Left ventricle myocardium inferior (tissue), 1 donor: ENCODE results near the gene SERGEF. TPM values are rescaled to one million over a fixed set of nuclear protein-coding genes. Genes with fewer than 3 reads are reported as not detected.
"Not testable (repeated sequence)": the region's sequence is repeated elsewhere in the genome, so short reads cannot be mapped to it uniquely, and the experiment has no call there.

ENCODE experiments used
- DNase-seq: peaks from one replicate; pipeline ENCODE4 v3.0.0-alpha.2; 2020
- H3K27ac ChIP-seq: fragments of 200-600 bp; replicated peaks from 2 replicates; pipeline ENCODE4 v1.8.0; 2021
- H3K27me3 ChIP-seq: fragments of 200-600 bp; 2 replicates; pipeline ENCODE4 v1.8.0; 2021; ENCODE audit warnings: low read depth
- H3K36me3 ChIP-seq: fragments of 200-600 bp; 2 replicates; pipeline ENCODE4 v1.8.0; 2021
- H3K4me1 ChIP-seq: fragments of 200-600 bp; 2 replicates; pipeline ENCODE4 v1.8.0; 2021
- H3K4me3 ChIP-seq: fragments of 200-600 bp; 2 replicates; pipeline ENCODE4 v1.8.0; 2021; ENCODE audit warnings: mild to moderate bottlenecking, moderate library complexity
- H3K9me3 ChIP-seq: fragments of 200-600 bp; replicated peaks from 2 replicates; pipeline ENCODE4 v1.8.0; 2021
- intact Hi-C: fragments of 100-400 bp; cut with micrococcal nuclease; formaldehyde crosslinking; loops from one replicate; pipeline ENCODE4 v1.11.0; 2022
- total RNA-seq: library from RNA; stranded (reverse); fragmentation: NEBNext Ultra II Directional; extraction: Animal tissue kit (Norgen Biotek cat#: 25700); gene quantifications from one replicate; pipeline ENCODE4 v1.2.1, GENCODE V29; 2021
- TF ChIP-seq, protein P1 (sequence below): fragments of 200-600 bp; IDR thresholded peaks from 2 replicates; pipeline ENCODE4 v1.8.0; 2021; ENCODE audit warnings: antibody characterized with exemption, mild to moderate bottlenecking, borderline replicate concordance
- donor health status: DM: no; HTN: yes; CAD: no; lungs with severe emphysema.

SERGEF gene
- total RNA-seq, 1 donor from 2014 or later, result 13.1 TPM

DNA sequence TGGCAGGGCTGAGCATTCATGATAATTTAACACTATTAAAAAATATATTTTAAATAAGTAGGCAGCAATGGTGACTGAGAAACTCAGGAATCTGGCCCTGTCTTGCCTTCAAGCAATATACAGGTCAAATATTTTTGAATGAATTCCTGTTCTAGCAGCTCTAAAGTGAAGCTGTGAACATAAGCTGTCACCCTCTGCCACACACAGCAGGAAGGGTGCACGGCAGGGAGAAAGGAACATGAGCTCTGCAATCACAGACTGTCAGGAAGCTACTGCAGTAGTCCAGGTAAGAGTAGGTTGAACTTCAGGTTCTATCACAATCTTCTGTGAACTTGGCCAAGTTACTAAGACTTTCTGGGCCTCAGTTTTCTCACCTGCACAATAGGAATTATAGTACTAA, 114.8 kb downstream of the SERGEF start:
- intact Hi-C loops, result no loop called here
- TF ChIP-seq, protein P1, sequence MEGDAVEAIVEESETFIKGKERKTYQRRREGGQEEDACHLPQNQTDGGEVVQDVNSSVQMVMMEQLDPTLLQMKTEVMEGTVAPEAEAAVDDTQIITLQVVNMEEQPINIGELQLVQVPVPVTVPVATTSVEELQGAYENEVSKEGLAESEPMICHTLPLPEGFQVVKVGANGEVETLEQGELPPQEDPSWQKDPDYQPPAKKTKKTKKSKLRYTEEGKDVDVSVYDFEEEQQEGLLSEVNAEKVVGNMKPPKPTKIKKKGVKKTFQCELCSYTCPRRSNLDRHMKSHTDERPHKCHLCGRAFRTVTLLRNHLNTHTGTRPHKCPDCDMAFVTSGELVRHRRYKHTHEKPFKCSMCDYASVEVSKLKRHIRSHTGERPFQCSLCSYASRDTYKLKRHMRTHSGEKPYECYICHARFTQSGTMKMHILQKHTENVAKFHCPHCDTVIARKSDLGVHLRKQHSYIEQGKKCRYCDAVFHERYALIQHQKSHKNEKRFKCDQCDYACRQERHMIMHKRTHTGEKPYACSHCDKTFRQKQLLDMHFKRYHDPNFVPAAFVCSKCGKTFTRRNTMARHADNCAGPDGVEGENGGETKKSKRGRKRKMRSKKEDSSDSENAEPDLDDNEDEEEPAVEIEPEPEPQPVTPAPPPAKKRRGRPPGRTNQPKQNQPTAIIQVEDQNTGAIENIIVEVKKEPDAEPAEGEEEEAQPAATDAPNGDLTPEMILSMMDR, result no peak
- H3K4me3 ChIP-seq, result no peak overlapping the region
- H3K4me1 ChIP-seq, result peaks cover 8% of the 10 kb centered on the region
- H3K27me3 ChIP-seq, result no peaks in the 10 kb centered on the region
- no peaks in the 10 kb centered on the region for H3K36me3 ChIP-seq
- DNase-seq, result no peak
- H3K27ac ChIP-seq, result no peak overlapping the region
- H3K9me3 ChIP-seq, result no peaks in the 10 kb centered on the region

DNA sequence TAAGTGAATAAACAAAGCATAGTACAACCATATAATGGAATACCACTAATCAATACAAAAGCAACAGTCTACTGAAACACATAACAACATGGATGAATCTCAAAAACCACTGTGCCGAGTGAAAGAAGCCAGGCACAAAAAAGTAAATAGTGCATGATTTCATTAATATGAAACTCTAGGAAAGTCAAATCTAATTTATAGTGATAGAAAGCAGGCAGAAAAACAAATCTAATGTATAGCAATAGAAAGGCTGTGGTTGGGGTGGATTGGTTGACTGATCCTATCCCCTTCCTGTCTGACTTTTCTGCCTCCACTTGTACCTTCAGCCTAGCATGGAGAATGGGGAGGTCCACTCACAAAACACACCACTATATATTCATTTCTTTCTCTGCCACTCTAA, 115.4 kb downstream of the SERGEF start:
- H3K36me3 ChIP-seq, result no peaks in the 10 kb centered on the region
- TF ChIP-seq, protein P1, result no peak
- no peak overlapping the region for H3K4me3 ChIP-seq
- intact Hi-C loops, result no loop called here
- H3K9me3 ChIP-seq, result no peaks in the 10 kb centered on the region
- peaks cover 8% of the 10 kb centered on the region for H3K4me1 ChIP-seq
- DNase-seq, result no peak
- H3K27me3 ChIP-seq, result no peaks in the 10 kb centered on the region
- H3K27ac ChIP-seq, result no peak overlapping the region

DNA sequence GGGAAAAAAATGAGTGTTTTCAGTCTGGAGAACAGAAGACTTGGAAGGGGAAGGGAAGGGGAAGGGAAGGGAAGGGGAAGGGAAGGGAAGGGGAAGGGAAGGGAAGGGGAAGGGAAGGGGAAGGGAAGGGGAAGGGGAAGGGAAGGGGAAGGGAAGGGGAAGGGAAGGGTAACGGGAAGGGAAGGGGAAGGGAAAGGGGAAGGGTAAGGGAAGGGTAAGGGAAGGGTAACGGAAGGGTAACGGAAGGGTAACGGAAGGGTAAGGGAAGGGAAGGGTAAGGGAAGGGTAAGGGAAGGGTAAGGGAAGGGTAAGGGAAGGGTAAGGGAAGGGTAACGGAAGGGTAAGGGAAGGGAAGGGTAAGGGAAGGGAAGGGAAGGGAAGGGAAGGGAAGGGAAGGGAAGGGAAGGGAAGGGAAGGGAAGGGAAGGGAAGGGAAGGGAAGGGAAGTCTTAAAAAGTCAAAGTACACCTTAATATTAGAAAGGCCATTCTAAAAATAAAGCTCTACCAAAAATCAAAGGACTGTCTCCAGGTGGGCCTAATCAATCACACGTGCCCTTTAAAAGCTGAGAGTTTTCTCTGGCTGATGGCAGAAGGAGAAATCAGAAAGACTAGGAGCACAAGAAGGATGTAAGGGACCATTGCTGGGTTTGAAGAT, 116.2 kb downstream of the SERGEF start:
- H3K27ac ChIP-seq, H3K9me3 ChIP-seq, H3K27me3 ChIP-seq, H3K4me3 ChIP-seq, intact Hi-C loops, H3K36me3 ChIP-seq, H3K4me1 ChIP-seq, DNase-seq: not testable (repeated sequence)

DNA sequence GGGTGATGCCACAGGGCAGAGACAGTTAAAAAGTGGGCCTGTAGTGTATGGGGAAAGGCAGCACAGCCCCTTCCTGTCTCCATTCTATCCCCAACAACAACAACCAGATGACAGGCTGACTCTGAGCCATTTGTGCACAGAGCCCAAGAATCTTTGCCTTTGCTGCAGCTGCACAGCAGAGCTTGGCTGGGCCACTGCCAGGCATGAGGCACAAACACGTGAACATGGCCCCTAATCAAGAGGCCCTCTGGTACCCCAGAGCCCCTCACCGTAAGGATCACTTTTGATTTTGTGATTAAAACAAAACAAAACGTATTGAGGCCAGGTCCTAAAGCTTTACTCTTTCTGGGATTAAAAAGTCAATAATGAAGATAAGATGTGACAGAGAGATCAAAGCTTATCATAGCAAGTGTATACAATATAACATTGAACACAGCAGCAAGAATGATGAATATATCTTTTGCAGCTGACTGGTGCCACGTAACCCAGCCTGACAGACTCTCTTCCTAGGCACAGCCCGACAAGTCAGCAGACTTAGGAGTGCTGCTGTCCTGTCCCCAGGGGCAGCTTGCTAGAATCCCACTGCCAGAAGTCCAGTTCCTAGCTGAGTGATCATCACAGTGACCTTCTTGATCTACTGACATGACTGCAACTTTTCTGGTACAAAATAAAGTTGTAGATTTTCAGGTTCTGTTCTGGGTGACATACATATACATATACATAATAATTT, 117.8 kb downstream of the SERGEF start:
- intact Hi-C loops, result no loop called here
- Histone ChIP-seq H3K27ac (no peak overlapping the region), H3K9me3 (no peaks in the 10 kb centered on the region), H3K36me3 (no peaks in the 10 kb centered on the region), H3K4me3 (no peak overlapping the region), H3K4me1 (peaks cover 8% of the 10 kb centered on the region), H3K27me3 (no peaks in the 10 kb centered on the region)
- peak; percentile 19 for DNase-seq
- TF ChIP-seq, protein P1, result no peak

DNA sequence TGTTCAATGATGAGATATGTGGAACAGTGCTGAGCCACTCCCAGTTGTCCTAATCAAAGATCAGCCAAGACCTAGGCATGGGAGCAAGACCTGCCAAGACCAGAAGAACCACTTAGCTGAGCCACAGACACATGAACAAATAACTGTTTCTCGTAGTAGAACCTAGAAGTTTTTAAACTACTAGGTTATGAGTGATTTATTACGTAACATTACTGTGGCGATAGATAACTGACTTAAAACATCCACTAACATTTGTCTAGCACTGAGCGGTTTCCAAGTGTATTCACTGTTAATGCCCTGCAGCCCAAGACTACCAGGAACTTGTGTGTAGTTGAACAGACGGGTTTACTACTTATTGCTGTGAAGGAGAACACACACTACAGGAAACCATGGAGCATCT, 120.4 kb downstream of the SERGEF start:
- peaks cover 8% of the 10 kb centered on the region for H3K4me1 ChIP-seq
- no peak overlapping the region for H3K27ac ChIP-seq
- TF ChIP-seq, protein P1, result no peak
- no peaks in the 10 kb centered on the region for H3K36me3 ChIP-seq
- intact Hi-C loops, result no loop called here
- H3K4me3 ChIP-seq, result no peak overlapping the region
- H3K27me3 ChIP-seq, result no peaks in the 10 kb centered on the region
- no peak for DNase-seq
- H3K9me3 ChIP-seq, result no peaks in the 10 kb centered on the region

DNA sequence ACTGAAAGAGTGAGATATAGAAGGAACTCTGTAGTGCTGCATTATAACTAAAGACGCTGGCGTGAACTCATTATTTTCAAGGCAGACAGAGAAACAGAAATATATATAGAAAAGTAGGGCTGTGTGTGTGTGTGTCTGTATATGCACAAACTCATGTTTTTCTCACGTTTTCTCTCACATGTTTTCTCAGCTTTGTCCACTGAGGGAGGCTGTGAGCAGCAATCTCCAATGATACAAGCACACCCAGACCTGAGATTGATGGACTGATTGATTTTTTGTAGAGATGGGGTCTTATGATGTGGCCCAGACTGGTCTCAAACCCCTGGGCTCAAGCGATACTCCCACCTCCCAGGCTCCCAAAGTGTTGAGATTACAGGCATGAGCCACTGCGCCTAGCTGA, 122.5 kb downstream of the SERGEF start:
- no peak for DNase-seq
- no peaks in the 10 kb centered on the region for H3K27me3 ChIP-seq
- no peak overlapping the region for H3K4me3 ChIP-seq
- H3K9me3 ChIP-seq, result no peaks in the 10 kb centered on the region
- TF ChIP-seq, protein P1, result no peak
- H3K4me1 ChIP-seq, result peaks cover 7% of the 10 kb centered on the region
- H3K27ac ChIP-seq, result no peak overlapping the region
- H3K36me3 ChIP-seq, result no peaks in the 10 kb centered on the region
- intact Hi-C loops, result no loop called here
